Stimulated activated CD4-positive, alpha-beta T cell treated with anti-CD3 and anti-CD28 coated beads, Interleukin-1b, Interleukin-23, amount 100 ng/mL, for 24 hours (primary cell): ENCODE measurements around the gene NSDHL.

Experiments
- DNase-seq, 4 experiments: peaks; one replicate each; pipeline ENCODE4 v3.0.0-alpha.2; 2020; ENCODE audit warnings: low read depth in 4 of 4, low spot score in 1 of 4

The NSDHL gene

GRCh38 chrX:152844256-152844655, 13.4 kb downstream of the NSDHL start:
- no peak for DNase-seq

GRCh38 chrX:152845618-152846240, 14.9 kb downstream of the NSDHL start:
- DNase-seq: no peak

GRCh38 chrX:152847281-152847680, 16.4 kb downstream of the NSDHL start:
- DNase-seq: no peak

- DNase-seq: no peak
Measured at GRCh38 chrX:152850465-152850864, 19.6 kb downstream of the NSDHL start.

- no peak for DNase-seq
Measured at GRCh38 chrX:152853986-152854385, 23.1 kb downstream of the NSDHL start.

GRCh38 chrX:152861116-152861515, 30.3 kb downstream of the NSDHL start:
- no peak for DNase-seq

- DNase-seq: no peak
Measured at GRCh38 chrX:152861826-152862225, 31.0 kb downstream of the NSDHL start.

GRCh38 chrX:152865232-152865920, 34.5 kb downstream of the NSDHL start:
- DNase-seq: no peak

- no peak for DNase-seq
Measured at GRCh38 chrX:152866386-152866785, 35.5 kb downstream of the NSDHL start.

- DNase-seq: no peak
Measured at GRCh38 chrX:152869972-152870371, 39.1 kb downstream of the NSDHL start.

- no peak for DNase-seq
Measured at GRCh38 chrX:152871260-152871659, 40.4 kb downstream of the NSDHL start.

- no peak for DNase-seq
Measured at GRCh38 chrX:152872522-152872921, 41.7 kb downstream of the NSDHL start.

GRCh38 chrX:152873361-152873760, 42.5 kb downstream of the NSDHL start:
- DNase-seq: no peak

- DNase-seq: no peak
Measured at GRCh38 chrX:152876931-152877840, 46.3 kb downstream of the NSDHL start.

- no peak for DNase-seq
Measured at GRCh38 chrX:152878976-152879755, 48.3 kb downstream of the NSDHL start.

GRCh38 chrX:152881289-152881688, 50.4 kb downstream of the NSDHL start:
- no peak for DNase-seq

- DNase-seq: no peak
Measured at GRCh38 chrX:152884171-152884570, 53.3 kb downstream of the NSDHL start.

GRCh38 chrX:152886716-152887115, 55.9 kb downstream of the NSDHL start:
- DNase-seq: no peak

GRCh38 chrX:152892499-152892898, 61.6 kb downstream of the NSDHL start:
- DNase-seq: no peak

GRCh38 chrX:152892999-152893891, 62.4 kb downstream of the NSDHL start:
- DNase-seq: no peak
